Measurements from ENCODE around the gene PARD6G.

PARD6G gene

DNA sequence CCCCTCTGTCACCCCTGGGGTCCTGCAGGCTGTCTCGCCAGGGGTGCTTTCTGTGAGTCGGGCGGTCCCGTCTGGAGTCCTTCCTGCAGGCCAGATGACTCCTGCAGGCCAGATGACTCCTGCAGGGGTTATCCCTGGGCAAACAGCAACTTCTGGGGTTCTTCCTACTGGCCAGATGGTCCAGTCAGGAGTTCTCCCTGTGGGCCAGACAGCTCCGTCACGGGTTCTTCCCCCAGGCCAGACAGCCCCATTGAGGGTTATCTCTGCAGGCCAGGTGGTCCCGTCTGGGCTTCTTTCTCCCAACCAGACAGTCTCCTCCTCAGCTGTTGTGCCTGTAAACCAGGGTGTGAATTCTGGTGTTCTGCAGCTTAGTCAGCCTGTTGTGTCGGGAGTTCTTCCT, 110.6 kb downstream of the PARD6G start:
- no peak for DNase-seq

DNA sequence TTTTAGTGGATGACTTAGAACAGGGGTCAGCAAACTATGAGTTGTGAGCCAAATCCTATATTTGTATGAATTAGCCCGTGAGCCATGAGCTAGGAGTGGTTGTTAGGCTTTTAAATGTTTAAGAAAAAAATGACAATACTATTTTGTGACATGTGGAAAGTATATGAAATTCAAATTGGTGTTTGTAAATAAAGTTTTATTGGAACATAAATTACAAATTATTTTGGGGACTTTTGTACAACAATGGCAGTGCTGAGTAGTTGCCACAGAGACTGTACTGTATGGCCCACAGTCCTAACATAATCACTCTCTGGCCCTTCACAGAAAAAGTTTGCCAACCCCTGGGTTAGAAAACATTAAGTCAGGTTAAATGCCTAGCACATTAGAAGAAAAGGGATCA, 112.2 kb downstream of the PARD6G start:
- DNase-seq: no peak

GRCh38 chr18:80133124-80133523, 114.2 kb downstream of the PARD6G start:
- no peak for DNase-seq

DNA sequence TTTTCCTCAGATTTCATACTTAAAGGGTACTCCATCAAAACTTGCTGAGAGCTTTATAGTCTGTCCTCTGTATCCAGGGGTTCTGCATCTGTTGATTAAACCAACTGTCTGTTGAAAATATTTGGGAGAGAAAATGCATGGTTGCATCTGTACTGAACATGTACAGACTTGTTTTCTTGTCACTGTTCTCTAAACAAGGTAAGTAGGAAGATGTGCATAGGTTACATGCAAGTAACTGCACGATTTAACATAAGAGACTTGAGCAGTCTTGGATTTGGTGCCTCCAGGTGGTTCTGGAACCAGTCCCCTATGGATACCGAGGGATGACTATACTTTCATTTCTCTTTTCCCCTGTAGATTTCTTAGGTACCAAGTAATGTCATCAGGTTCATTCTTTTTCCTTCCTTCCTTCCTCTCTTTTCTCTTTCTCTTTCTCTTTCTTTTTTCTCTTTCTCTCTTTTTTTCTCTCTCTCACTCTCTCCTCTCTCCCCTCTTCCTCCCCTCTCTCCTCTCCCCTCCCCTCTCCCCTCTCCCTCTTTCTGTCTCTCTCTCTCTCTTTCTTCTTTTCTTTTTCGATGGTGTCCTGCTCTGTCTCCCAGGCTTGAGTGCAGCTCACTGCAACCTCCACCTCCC, 115.0 kb downstream of the PARD6G start:
- DNase-seq: no peak

GRCh38 chr18:80130555-80130954, 116.8 kb downstream of the PARD6G start:
- no peak for DNase-seq

DNA sequence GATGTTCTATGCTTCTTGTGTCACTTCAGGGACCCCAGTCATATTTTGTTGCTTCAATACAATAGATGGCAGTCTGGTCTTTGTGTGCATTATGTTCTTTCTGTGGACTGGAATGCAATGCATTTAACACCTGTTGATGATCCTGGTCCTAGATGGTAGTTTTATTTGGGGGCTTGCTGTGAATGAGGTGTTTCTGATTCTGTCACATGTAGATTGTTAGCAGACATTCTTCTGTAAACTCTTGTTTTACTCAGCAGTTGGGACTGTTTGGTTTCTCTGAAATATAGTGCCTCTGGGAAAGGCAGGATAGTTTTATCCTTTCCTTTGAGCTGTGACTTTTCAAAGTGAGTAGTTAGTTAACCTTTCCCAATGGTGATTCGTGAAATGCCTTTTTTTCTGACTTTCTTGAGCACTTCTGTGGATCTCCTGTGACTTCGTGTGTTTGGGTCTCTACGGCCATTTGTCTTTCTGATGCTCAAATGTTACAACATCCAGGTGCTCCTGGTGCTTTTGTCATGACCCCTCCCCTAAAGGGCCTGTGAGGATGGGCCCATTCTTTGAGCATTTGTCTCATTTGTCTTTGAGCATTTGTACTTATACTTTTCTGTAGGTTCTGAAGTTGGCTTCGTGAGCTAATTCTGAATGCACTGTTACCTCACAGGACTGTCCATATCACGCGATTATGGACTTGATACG, 117.5 kb downstream of the PARD6G start:
- DNase-seq: no peak

GRCh38 chr18:80127635-80128034, 119.7 kb downstream of the PARD6G start:
- no peak for DNase-seq

DNA sequence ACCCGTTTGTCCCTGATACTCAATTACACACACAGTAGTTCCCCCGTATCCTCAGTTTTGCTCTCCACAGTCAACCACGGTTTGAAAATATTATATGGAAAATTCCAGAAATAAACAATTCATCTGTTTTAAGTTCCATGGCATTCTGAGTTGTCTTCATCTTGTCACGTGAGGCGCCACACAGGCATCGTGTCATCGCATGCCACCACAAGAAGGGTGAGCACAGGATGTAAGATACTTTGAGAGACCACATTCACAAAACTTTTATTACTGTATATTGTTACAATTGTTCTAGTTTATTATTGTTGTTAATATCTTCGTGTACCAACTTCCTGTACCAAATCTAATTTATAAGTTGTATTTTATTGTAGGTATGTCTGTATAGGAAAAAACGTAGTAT, 120.5 kb downstream of the PARD6G start:
- no peak for DNase-seq

DNA sequence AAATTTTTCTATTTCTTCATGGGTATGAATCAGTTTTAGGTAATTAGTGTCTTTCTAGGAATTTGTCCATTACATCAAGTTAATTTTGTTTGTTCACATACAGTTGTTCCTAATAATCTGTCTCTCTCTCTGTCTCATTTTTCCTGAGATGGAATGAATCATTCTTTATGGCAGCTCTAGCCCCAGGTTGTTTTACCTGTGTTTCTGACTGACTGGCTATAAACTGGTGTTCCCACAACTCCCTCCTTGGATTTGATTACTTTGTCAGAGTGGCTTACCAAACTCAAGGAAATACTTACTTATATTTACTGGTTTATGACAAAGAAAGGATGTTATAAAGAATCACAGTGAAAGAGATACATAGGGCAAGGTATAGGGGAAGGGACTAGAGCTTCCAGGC, 123.2 kb downstream of the PARD6G start:
- DNase-seq: no peak

GRCh38 chr18:80120932-80121331, 126.4 kb downstream of the PARD6G start:
- DNase-seq: no peak

DNA sequence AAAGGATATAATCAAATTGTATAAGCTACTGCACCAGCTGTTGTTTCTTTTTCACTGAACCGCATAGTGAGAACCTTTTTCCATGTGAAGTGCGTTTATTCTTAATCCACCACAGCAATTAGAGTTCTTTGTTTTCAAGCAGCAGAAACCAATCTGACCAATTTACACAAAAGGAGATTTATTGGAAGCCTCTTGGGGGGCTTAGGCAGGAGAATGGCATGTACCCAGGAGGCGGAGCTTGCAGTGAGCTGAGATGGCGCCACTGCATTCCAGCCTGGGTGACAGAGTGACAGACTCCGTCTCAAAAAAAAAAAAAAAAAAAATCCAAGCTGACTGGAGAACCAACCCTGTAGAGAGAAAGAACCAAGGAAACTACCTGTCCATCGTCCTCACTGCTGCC, 128.2 kb downstream of the PARD6G start:
- no peak for DNase-seq

GRCh38 chr18:80115035-80115434, 132.3 kb downstream of the PARD6G start:
- DNase-seq: no peak

DNA sequence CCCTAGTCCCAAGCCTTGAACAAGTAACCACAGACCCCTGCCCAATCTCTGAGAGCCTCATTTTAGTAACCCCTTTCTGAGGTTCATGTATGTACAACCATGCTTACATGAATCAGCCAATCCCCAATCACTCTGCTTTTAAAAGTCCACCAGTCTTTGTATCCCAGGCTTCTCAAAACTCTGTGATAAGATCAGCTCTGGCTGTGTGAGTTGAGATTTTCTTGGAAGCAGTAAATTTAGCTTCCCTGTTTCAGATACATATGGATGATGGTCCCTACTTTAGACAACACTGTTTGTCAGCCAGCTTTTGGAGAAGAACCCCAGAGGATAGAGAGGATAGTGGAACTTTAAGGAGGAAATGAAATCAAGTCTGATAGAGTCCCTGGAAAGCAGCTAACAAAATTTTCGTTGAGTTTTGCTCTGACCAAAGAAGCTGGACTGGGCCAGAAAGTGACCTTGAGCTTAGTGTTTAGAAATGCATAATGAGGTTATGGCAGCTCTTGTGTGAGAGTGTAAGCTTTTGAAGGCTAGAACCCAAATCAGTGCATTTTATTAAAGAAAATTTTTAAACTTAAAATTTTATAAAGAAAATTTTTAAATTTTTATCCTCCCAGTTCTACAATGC, 134.6 kb downstream of the PARD6G start:
- DNase-seq: no peak

DNA sequence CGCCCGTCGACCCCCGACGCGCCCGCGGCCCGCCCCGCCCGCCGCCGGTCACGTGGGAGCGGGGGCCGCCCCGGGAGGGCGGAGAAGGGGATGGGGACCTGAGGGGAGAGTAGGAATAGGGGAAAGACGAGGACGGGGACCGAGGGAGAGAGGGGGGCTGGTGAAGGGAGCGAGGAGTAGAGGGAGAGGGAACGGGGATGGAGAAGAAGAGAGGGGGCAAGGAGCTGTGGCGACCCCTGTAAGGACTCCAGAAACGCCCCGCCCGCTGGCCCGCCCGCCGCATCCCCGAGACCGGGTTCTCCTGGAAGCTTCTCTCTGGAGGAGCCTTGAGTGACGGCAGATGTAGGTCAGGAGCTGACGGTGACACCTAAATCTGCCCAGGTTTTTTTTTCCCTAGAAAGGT, 137.6 kb downstream of the PARD6G start:
- peak; percentile 58 for DNase-seq

DNA sequence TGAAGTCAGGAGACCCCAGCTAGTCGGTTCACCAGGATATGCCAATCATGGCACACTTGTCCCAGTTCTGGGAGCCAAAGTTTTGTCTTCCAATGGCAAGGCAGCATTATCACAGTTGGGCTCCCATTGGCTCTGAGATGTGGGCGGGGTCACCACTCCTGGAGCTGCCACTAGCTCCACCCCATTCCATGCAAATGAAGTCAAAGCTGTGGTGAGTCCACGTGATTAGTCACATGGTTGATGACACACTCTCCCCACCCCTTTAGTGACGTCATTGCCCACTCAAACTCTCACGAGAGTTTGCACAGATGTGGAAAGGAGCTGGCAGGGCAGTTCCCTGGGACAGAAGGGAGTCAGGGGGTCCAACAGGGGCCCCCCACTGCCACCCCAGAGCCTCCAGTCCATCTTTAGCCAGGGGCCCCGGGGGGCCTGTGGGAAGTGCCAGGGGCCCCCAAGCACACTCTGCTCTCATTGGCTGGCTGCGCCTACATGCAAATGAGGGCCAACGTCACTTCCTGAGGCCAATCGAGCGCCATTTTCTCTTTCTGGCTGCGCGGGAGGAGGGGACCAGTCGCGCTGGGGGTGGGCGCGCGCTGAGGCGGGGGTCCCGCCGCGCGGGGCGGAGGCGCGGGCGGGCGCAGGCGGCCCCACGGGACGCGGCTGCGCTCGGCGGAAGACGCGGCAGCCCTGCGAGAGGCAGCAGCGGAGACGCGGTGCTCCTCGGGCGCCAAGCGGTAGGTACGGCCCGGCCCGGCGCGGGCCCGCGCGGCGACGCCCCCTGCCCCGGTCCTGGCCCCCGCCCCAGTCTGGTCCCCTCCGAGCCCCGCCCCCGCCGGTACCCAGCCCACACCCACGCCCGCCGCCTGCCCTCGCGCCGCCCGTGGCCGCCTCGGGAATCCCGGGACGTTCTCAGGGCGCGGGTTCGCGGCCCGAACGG, 138.3 kb downstream of the PARD6G start, which contains the start of gene ADNP2:
ADNP2 (plus strand) TSS at position 524 of the 937 bp plus-strand sequence. CDS start 8,281 bp downstream, outside the sequence.
- peak; percentile 89 for DNase-seq

GRCh38 chr18:80108121-80108536, 139.2 kb downstream of the PARD6G start:
- no peak for DNase-seq

- no peak for DNase-seq
Measured at GRCh38 chr18:80107426-80107825, 139.9 kb downstream of the PARD6G start.

Measured in stimulated activated CD4-positive, alpha-beta T cell treated with anti-CD3 and anti-CD28 coated beads, Interleukin-15, amount 100 ng/mL, for 24 hours (primary cell).